Endothelial cell of umbilical vein (primary cell): Measurements from ENCODE around the gene DLEC1.

Experiments used
- POLR2A ChIP-seq: IDR thresholded peaks from 2 replicates; pipeline ENCODE4 v1.6.1; 2012; ENCODE audit warnings: low read depth, mild to moderate bottlenecking, control low read depth, low read length
- POLR2AphosphoS5 ChIP-seq: IDR thresholded peaks from 2 replicates; pipeline ENCODE4 v1.6.1; 2012; ENCODE audit warnings: low read depth, mild to moderate bottlenecking, control low read depth, low read length, moderate library complexity; ENCODE audit not compliant: insufficient read depth
- TF ChIP-seq, protein P1 (sequence below), 2 donors: IDR thresholded peaks; 1 replicate in 1 of 2; 2 replicates in 1 of 2; pipeline ENCODE4 v1.5.1; 2011; ENCODE audit warnings: low read length in 2 of 2, mild to moderate bottlenecking in 2 of 2, moderate library complexity in 2 of 2, control low read depth in 1 of 2, inconsistent platforms in 1 of 2, low read depth in 1 of 2; ENCODE audit not compliant: insufficient read depth in 1 of 2; ENCODE audit errors: extremely low read depth in 1 of 2

- TF ChIP-seq, protein P1, sequence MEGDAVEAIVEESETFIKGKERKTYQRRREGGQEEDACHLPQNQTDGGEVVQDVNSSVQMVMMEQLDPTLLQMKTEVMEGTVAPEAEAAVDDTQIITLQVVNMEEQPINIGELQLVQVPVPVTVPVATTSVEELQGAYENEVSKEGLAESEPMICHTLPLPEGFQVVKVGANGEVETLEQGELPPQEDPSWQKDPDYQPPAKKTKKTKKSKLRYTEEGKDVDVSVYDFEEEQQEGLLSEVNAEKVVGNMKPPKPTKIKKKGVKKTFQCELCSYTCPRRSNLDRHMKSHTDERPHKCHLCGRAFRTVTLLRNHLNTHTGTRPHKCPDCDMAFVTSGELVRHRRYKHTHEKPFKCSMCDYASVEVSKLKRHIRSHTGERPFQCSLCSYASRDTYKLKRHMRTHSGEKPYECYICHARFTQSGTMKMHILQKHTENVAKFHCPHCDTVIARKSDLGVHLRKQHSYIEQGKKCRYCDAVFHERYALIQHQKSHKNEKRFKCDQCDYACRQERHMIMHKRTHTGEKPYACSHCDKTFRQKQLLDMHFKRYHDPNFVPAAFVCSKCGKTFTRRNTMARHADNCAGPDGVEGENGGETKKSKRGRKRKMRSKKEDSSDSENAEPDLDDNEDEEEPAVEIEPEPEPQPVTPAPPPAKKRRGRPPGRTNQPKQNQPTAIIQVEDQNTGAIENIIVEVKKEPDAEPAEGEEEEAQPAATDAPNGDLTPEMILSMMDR (IDR thresholded peaks at IDR 0.05; ENCODE audit: extremely low read depth in 1 of 2, insufficient read depth in 1 of 2, low read depth in 1 of 2, low read length in 2 of 2): no peak
- TF ChIP-seq POLR2AphosphoS5 (no peak), POLR2A (no peak)
These were observed 2.7 kb upstream of the DLEC1 start for GRCh38 chr3:38036286-38036685.
